H9 (cell line): ENCODE measurements around the gene ASTN2. TPM values are rescaled to one million over a fixed set of nuclear protein-coding genes. Genes with fewer than 3 reads are reported as not detected.

Experiments
- DNase-seq: peaks from one replicate; pipeline ENCODE4 v3.0.0-alpha.2; 2017
- H2AFZ ChIP-seq: one replicate; pipeline ENCODE4 v1.6.1; 2013; ENCODE audit warnings: mild to moderate bottlenecking, low read length, control low read depth, moderate library complexity
- H2AK5ac ChIP-seq: 2 replicates; pipeline ENCODE4 v1.6.1; 2013; ENCODE audit warnings: low read length, control low read depth, mixed read lengths; ENCODE audit not compliant: insufficient read length
- H2BK120ac ChIP-seq: one replicate; pipeline ENCODE4 v1.6.1; 2013; ENCODE audit warnings: low read depth, mild to moderate bottlenecking, low read length, control low read depth, inconsistent platforms; ENCODE audit not compliant: poor library complexity, severe bottlenecking
- H2BK12ac ChIP-seq: 2 replicates; pipeline ENCODE4 v1.6.1; 2013; ENCODE audit warnings: low read length, control low read depth, mixed read lengths, low read depth; ENCODE audit not compliant: insufficient read length
- H2BK15ac ChIP-seq: 2 replicates; pipeline ENCODE4 v1.6.1; 2013; ENCODE audit warnings: low read depth, low read length, control low read depth
- H2BK20ac ChIP-seq: one replicate; pipeline ENCODE4 v1.6.1; 2013; ENCODE audit warnings: low read depth, mild to moderate bottlenecking, low read length, control low read depth, inconsistent platforms; ENCODE audit not compliant: poor library complexity, severe bottlenecking
- H2BK5ac ChIP-seq: 2 replicates; pipeline ENCODE4 v1.6.1; 2013; ENCODE audit warnings: low read length, control low read depth, mixed read lengths; ENCODE audit not compliant: insufficient read length
- H3K14ac ChIP-seq: 2 replicates; pipeline ENCODE4 v1.6.1; 2013; ENCODE audit warnings: low read length, control low read depth; ENCODE audit not compliant: insufficient read depth
- H3K18ac ChIP-seq: 2 replicates; pipeline ENCODE4 v1.6.1; 2013; ENCODE audit warnings: low read depth, mild to moderate bottlenecking, mixed read lengths, low read length, control low read depth; ENCODE audit not compliant: insufficient read length
- H3K23ac ChIP-seq: 2 replicates; pipeline ENCODE4 v1.6.1; 2013; ENCODE audit warnings: low read length, control low read depth, mixed read lengths, low read depth; ENCODE audit not compliant: insufficient read length
- H3K23me2 ChIP-seq: 2 replicates; pipeline ENCODE4 v1.6.1; 2013; ENCODE audit warnings: low read depth, mild to moderate bottlenecking, mixed read lengths, low read length, control low read depth; ENCODE audit not compliant: insufficient read length, poor library complexity, severe bottlenecking
- H3K27ac ChIP-seq: 2 replicates; pipeline ENCODE4 v1.5.1; 2013; ENCODE audit warnings: low read length, control low read depth, mixed read lengths, low read depth; ENCODE audit not compliant: insufficient read length
- H3K27me3 ChIP-seq: 2 replicates; pipeline ENCODE4 v1.6.1; 2013; ENCODE audit warnings: low read length, control low read depth, inconsistent platforms; ENCODE audit not compliant: insufficient read depth
- H3K4ac ChIP-seq: 2 replicates; pipeline ENCODE4 v1.6.1; 2013; ENCODE audit warnings: low read depth, mild to moderate bottlenecking, control low read depth, inconsistent platforms, low read length, moderate library complexity
- H3K4me1 ChIP-seq: 2 replicates; pipeline ENCODE4 v1.6.1; 2013; ENCODE audit warnings: low read length, control low read depth, inconsistent platforms; ENCODE audit not compliant: insufficient read depth
- H3K4me2 ChIP-seq: 2 replicates; pipeline ENCODE4 v1.6.1; 2013; ENCODE audit warnings: low read length, control low read depth, mixed read lengths; ENCODE audit not compliant: insufficient read length, insufficient read depth
- H3K56ac ChIP-seq: 2 replicates; pipeline ENCODE4 v1.6.1; 2013; ENCODE audit warnings: low read depth, mild to moderate bottlenecking, mixed read lengths, low read length, control low read depth; ENCODE audit not compliant: insufficient read length
- H3K79me1 ChIP-seq: 2 replicates; pipeline ENCODE4 v1.6.1; 2013; ENCODE audit warnings: low read depth, mild to moderate bottlenecking, moderate library complexity, low read length, control low read depth, inconsistent platforms; ENCODE audit not compliant: insufficient read depth, poor library complexity, severe bottlenecking
- H3K79me2 ChIP-seq: 2 replicates; pipeline ENCODE4 v1.6.1; 2013; ENCODE audit warnings: low read length, control low read depth, inconsistent platforms; ENCODE audit not compliant: insufficient read depth
- H3K9ac ChIP-seq: 2 replicates; pipeline ENCODE4 v1.6.1; 2013; ENCODE audit warnings: low read length, control low read depth, mixed read lengths; ENCODE audit not compliant: insufficient read length; ENCODE audit errors: extremely low read depth
- H3K9me3 ChIP-seq: one replicate; pipeline ENCODE4 v1.6.1; 2013; ENCODE audit warnings: low read depth, low read length, inconsistent platforms; ENCODE audit not compliant: control insufficient read depth
- H3T11ph ChIP-seq: one replicate; pipeline ENCODE4 v1.6.1; 2013; ENCODE audit warnings: mild to moderate bottlenecking, low read length, control low read depth, inconsistent platforms
- H4K20me1 ChIP-seq: one replicate; pipeline ENCODE4 v1.6.1; 2013; ENCODE audit not compliant: control insufficient read depth, insufficient read length, insufficient read depth
- H4K5ac ChIP-seq: 2 replicates; pipeline ENCODE4 v1.6.1; 2013; ENCODE audit warnings: low read depth, mild to moderate bottlenecking, mixed read lengths, low read length, control low read depth; ENCODE audit not compliant: insufficient read length
- H4K8ac ChIP-seq: replicated peaks from 2 replicates; pipeline ENCODE4 v1.6.1; 2013; ENCODE audit warnings: low read length, control low read depth, mixed read lengths, low read depth; ENCODE audit not compliant: insufficient read length
- H4K91ac ChIP-seq: 2 replicates; pipeline ENCODE4 v1.6.1; 2013; ENCODE audit warnings: low read depth, mild to moderate bottlenecking, moderate library complexity, mixed read lengths, low read length, control low read depth; ENCODE audit not compliant: insufficient read length
- H3K27ac Mint-ChIP-seq, 3 experiments: 2 replicates in 2 of 3; 3 replicates in 1 of 3; pipeline ENCODE4 v1.8.0; 2020 to 2021; ENCODE audit warnings: mixed read lengths in 3 of 3, mild to moderate bottlenecking in 1 of 3, moderate library complexity in 1 of 3
- H3K27me3 Mint-ChIP-seq: 2 replicates; pipeline ENCODE4 v1.8.0; 2021; ENCODE audit warnings: low read depth, mild to moderate bottlenecking, moderate library complexity, mixed read lengths
- H3K36me3 Mint-ChIP-seq, 3 experiments: 2 replicates in 2 of 3; 3 replicates in 1 of 3; pipeline ENCODE4 v1.8.0; 2020 to 2021; ENCODE audit warnings: low read depth in 3 of 3, mixed read lengths in 3 of 3; ENCODE audit not compliant: insufficient read depth in 1 of 3
- H3K4me1 Mint-ChIP-seq, 2 experiments: 2 replicates each; pipeline ENCODE4 v1.8.0; 2020; ENCODE audit warnings: mixed read lengths in 2 of 2
- H3K4me3 Mint-ChIP-seq, 2 experiments: 2 replicates in 1 of 2; 3 replicates in 1 of 2; pipeline ENCODE4 v1.8.0; 2020 to 2021; ENCODE audit warnings: mild to moderate bottlenecking in 2 of 2, mixed read lengths in 2 of 2, moderate library complexity in 1 of 2
- H3K9me3 Mint-ChIP-seq, 2 experiments: 2 replicates in 1 of 2; 3 replicates in 1 of 2; pipeline ENCODE4 v1.8.0; 2020; ENCODE audit warnings: mild to moderate bottlenecking in 2 of 2, mixed read lengths in 2 of 2, moderate library complexity in 1 of 2
- WGBS: extraction: QIAGEN DNeasy Blood & Tissue Kit; methylation state at CpG from one replicate; pipeline ENCODE4 v1.1.7; 2013; ENCODE audit warnings: missing lambda C conversion rate, low lambda C conversion rate, mixed read lengths; ENCODE audit not compliant: insufficient read length; ENCODE audit errors: extremely low coverage; 5-methylcytosine and 5-hydroxymethylcytosine counted together
- total RNA-seq: library from RNA; stranded (reverse); gene quantifications from 2 replicates; pipeline ENCODE4 v1.2.1, GENCODE V29; 2021
- TF ChIP-seq, protein P1 (sequence below): fragments of 200-600 bp; sonication (generic); conservative IDR thresholded peaks from 3 replicates; pipeline ENCODE4 v1.8.0; 2021; ENCODE audit warnings: antibody characterized with exemption, mild to moderate bottlenecking

The ASTN2 gene
- total RNA-seq, 1 experiment from 2014 or later = 9.7 TPM

DNA sequence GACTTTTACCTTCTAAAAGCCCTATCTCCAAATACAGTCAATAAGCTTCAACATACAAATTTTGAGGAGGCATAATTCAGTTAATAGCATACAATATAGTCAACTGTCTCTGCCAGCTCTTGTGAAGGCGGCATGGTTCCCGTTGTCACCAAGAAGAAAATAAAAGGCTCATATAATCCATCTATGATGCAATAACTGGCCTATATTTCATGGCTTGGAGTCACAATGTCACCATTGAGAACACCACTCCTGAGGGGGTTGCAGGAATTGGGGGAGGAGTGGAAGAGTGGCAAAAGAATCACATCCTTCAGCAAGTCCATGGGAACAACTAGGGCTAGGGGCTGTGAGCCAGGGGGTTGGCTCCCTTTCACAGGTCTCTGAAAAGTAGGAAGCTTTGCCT lies 16.0 kb upstream of the ASTN2 start:
- no peaks in the 10 kb centered on the region for H3K23me2 ChIP-seq
- no peak overlapping the region for H2BK20ac ChIP-seq
- Mint-ChIP-seq H3K27ac (no peak overlapping the region), H3K4me1 (peaks cover 14 to 24% of the 10 kb centered on the region in 2 experiments), H3K9me3 (no peaks in the 10 kb centered on the region), H3K4me3 (no peak overlapping the region), H3K27me3 (peaks cover 13% of the 10 kb centered on the region; the same call in 1 of the 2 replicates), H3K36me3 (no peaks in the 10 kb centered on the region)
- H3K9me3 ChIP-seq = no peaks in the 10 kb centered on the region
- no peaks in the 10 kb centered on the region; the same call in 1 of the 2 replicates for H3K4me1 ChIP-seq
- no peak overlapping the region for H3K18ac ChIP-seq
- no peak overlapping the region for H2BK120ac ChIP-seq
- no peak overlapping the region for H3K14ac ChIP-seq
- H2AK5ac ChIP-seq = no peak overlapping the region
- no peak overlapping the region for H3K9ac ChIP-seq
- H3T11ph ChIP-seq = no peak overlapping the region
- no CpG with 5 or more reads among the region's 2 CpGs for WGBS
- no peak overlapping the region for H2AFZ ChIP-seq
- no peak overlapping the region for H2BK15ac ChIP-seq
- H4K8ac ChIP-seq = no peak overlapping the region
- no peak overlapping the region for H2BK5ac ChIP-seq
- no peaks in the 10 kb centered on the region for H4K20me1 ChIP-seq
- no peak overlapping the region for H3K4ac ChIP-seq
- no peak overlapping the region for H3K4me2 ChIP-seq
- H3K79me2 ChIP-seq = 0 out of 2 replicates have a peak, but pooled peaks cover 1% of the 10 kb centered on the region
- H3K56ac ChIP-seq = no peak overlapping the region
- no peak overlapping the region for H3K23ac ChIP-seq
- no peak overlapping the region for H4K5ac ChIP-seq
- TF ChIP-seq, protein P1, sequence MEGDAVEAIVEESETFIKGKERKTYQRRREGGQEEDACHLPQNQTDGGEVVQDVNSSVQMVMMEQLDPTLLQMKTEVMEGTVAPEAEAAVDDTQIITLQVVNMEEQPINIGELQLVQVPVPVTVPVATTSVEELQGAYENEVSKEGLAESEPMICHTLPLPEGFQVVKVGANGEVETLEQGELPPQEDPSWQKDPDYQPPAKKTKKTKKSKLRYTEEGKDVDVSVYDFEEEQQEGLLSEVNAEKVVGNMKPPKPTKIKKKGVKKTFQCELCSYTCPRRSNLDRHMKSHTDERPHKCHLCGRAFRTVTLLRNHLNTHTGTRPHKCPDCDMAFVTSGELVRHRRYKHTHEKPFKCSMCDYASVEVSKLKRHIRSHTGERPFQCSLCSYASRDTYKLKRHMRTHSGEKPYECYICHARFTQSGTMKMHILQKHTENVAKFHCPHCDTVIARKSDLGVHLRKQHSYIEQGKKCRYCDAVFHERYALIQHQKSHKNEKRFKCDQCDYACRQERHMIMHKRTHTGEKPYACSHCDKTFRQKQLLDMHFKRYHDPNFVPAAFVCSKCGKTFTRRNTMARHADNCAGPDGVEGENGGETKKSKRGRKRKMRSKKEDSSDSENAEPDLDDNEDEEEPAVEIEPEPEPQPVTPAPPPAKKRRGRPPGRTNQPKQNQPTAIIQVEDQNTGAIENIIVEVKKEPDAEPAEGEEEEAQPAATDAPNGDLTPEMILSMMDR = no peak
- H3K27ac ChIP-seq = no peak overlapping the region
- no peak overlapping the region for H2BK12ac ChIP-seq
- no peak for DNase-seq
- no peaks in the 10 kb centered on the region for H3K79me1 ChIP-seq
- H4K91ac ChIP-seq = no peak overlapping the region
- no peaks in the 10 kb centered on the region for H3K27me3 ChIP-seq
